Activated CD8-positive, alpha-beta T cell treated with anti-CD3 and anti-CD28 coated beads for 36 hours (primary cell): Measurements from ENCODE around the gene RPH3AL. TPM values are rescaled to one million over a fixed set of nuclear protein-coding genes. Genes with fewer than 3 reads are reported as not detected.
"Not testable (repeated sequence)": the region's sequence is repeated elsewhere in the genome, so short reads cannot be mapped to it uniquely, and the experiment has no call there.

ENCODE experiments used
- ATAC-seq: fragments of 200-7000 bp; cut with Tn5 transposase; one replicate; pipeline ENCODE4 v1.10.0; 2021; ENCODE audit warnings: mild to moderate bottlenecking, moderate library complexity
- CTCF ChIA-PET: fragments of 350-600 bp; sonication (Branson Sonifier 250); formaldehyde crosslinking; loops from one replicate; lab custom pipeline; 2021; ENCODE audit warnings: antibody characterized with exemption; lab: Charles Lee
- POLR2A ChIA-PET: fragments of 350-600 bp; sonication (Branson Sonifier 250); formaldehyde crosslinking; loops from one replicate; lab custom pipeline; 2021; ENCODE audit warnings: antibody characterized with exemption; lab: Charles Lee
- DNase-seq: peaks from one replicate; pipeline ENCODE4 v3.0.0-alpha.2; 2020
- H3K27ac Mint-ChIP-seq: one replicate; pipeline ENCODE4 v1.8.0; 2021; ENCODE audit warnings: mild to moderate bottlenecking, mixed read lengths
- H3K27me3 Mint-ChIP-seq: one replicate; pipeline ENCODE4 v1.8.0; 2021; ENCODE audit warnings: mixed read lengths
- H3K36me3 Mint-ChIP-seq: one replicate; pipeline ENCODE4 v1.8.0; 2021; ENCODE audit warnings: low read depth, mixed read lengths
- H3K4me1 Mint-ChIP-seq: one replicate; pipeline ENCODE4 v1.8.0; 2021; ENCODE audit warnings: low read depth, mixed read lengths
- H3K4me3 Mint-ChIP-seq: one replicate; pipeline ENCODE4 v1.8.0; 2021; ENCODE audit warnings: mild to moderate bottlenecking, moderate library complexity, mixed read lengths
- H3K9me3 Mint-ChIP-seq: one replicate; pipeline ENCODE4 v1.8.0; 2021; ENCODE audit warnings: mixed read lengths
- intact Hi-C: fragments of 100-400 bp; cut with micrococcal nuclease; formaldehyde crosslinking; loops from one replicate; pipeline ENCODE4 v1.10.0; 2022
- total RNA-seq, 2 experiments: library from RNA; stranded (reverse); gene quantifications; one replicate each; pipeline ENCODE4 v1.2.3, GENCODE V29; 2021
- TF ChIP-seq, protein P1 (sequence below): fragments of 200-600 bp; IDR thresholded peaks from one replicate; pipeline ENCODE4 v1.8.0; 2022; ENCODE audit warnings: antibody characterized with exemption, mild to moderate bottlenecking

RPH3AL gene
- total RNA-seq, 2 experiments from 2014 or later, result 0.72 to 1.1 TPM

DNA sequence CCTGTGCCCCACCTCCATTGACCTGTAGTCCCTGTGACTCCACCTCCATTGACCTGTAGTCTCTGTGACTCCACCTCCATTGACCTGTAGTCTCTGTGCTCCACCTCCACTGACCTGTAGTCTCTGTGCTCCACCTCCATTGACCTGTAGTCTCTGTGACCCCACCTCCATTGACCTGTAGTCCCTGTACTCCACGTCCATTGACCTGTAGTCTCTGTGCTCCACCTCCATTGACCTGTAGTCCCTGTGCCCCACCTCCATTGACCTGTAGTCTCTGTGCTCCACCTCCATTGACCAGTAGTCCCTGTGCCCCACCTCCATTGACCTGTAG is 38.0 kb downstream of the RPH3AL start:
- H3K4me1 Mint-ChIP-seq, DNase-seq, H3K9me3 Mint-ChIP-seq, ATAC-seq, H3K36me3 Mint-ChIP-seq, H3K27ac Mint-ChIP-seq, CTCF ChIA-PET, H3K27me3 Mint-ChIP-seq, intact Hi-C loops, POLR2A ChIA-PET, H3K4me3 Mint-ChIP-seq: not testable (repeated sequence)

DNA sequence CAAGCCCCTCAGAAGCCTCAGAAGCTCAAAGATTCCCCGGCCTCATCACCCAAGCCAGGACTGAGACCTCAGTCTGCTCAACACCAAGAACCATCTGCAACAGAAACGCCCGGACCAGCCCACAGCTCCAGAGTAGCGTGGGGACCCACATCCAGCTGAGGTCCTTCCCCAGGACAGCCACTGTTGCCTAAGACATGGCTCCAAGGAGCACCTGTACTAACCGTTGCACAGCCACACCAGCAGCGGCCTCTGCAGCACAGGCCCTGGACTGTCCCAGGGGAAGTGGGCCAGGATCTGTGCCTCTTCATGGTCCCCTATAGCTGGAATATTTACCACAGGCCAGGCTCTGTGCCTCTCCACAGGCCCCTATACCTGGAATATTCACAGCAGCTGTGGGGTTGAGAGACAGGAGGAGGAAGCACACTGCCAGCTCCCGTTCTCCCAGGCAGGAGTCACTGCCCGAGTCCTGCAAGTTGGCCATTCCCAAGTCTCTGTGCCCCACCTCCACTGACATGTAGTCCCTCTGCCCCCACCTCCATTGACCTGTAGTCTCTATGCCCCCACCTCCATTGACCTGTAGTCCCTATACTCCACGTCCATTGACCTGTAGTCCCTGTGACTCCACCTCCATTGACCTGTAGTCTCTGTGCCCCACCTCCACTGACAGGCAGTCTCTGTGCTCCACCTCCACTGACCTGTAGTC is 38.5 kb downstream of the RPH3AL start:
- DNase-seq (no peak), ATAC-seq (no peak)
- H3K36me3 Mint-ChIP-seq, result no peaks in the 10 kb centered on the region
- H3K4me3 Mint-ChIP-seq, result no peak overlapping the region
- H3K9me3 Mint-ChIP-seq, result peaks cover 4% of the 10 kb centered on the region
- H3K27ac Mint-ChIP-seq, result no peak overlapping the region
- TF ChIP-seq, protein P1, sequence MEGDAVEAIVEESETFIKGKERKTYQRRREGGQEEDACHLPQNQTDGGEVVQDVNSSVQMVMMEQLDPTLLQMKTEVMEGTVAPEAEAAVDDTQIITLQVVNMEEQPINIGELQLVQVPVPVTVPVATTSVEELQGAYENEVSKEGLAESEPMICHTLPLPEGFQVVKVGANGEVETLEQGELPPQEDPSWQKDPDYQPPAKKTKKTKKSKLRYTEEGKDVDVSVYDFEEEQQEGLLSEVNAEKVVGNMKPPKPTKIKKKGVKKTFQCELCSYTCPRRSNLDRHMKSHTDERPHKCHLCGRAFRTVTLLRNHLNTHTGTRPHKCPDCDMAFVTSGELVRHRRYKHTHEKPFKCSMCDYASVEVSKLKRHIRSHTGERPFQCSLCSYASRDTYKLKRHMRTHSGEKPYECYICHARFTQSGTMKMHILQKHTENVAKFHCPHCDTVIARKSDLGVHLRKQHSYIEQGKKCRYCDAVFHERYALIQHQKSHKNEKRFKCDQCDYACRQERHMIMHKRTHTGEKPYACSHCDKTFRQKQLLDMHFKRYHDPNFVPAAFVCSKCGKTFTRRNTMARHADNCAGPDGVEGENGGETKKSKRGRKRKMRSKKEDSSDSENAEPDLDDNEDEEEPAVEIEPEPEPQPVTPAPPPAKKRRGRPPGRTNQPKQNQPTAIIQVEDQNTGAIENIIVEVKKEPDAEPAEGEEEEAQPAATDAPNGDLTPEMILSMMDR, result no peak
- CTCF ChIA-PET, result interaction anchor here (1.0 kb wide), 1 partner anchor 70 kb away, joined by 3 read pairs; no protein-coding TSS in a partner anchor
- H3K27me3 Mint-ChIP-seq, result no peaks in the 10 kb centered on the region
- POLR2A ChIA-PET, result no interaction called here
- no peaks in the 10 kb centered on the region for H3K4me1 Mint-ChIP-seq
- intact Hi-C loops, result no loop called here

DNA sequence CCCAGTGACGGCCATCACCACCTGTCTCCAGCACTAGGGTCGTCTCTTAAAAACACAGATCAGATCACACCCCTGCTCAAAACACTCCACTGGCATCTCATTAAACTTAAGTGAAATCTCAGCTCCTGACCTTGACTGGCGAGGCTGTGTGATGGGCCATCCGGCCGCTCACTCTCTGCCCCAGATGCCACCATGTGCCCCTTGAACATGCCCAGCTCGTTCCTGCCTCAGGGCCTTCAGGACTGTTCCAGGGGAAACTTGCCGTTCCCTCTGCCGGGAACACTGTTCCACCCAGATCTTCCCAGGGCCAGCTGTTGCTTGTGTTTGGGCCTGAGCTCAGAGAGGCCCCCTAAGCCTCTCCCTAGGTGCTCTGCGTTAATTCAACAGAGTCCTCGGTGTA is 39.4 kb downstream of the RPH3AL start:
- CTCF ChIA-PET, result interaction anchor here (1.0 to 1.2 kb wide), 2 partner anchors 71 to 668 kb away, joined by 3 read pairs; no protein-coding TSS in a partner anchor

DNA sequence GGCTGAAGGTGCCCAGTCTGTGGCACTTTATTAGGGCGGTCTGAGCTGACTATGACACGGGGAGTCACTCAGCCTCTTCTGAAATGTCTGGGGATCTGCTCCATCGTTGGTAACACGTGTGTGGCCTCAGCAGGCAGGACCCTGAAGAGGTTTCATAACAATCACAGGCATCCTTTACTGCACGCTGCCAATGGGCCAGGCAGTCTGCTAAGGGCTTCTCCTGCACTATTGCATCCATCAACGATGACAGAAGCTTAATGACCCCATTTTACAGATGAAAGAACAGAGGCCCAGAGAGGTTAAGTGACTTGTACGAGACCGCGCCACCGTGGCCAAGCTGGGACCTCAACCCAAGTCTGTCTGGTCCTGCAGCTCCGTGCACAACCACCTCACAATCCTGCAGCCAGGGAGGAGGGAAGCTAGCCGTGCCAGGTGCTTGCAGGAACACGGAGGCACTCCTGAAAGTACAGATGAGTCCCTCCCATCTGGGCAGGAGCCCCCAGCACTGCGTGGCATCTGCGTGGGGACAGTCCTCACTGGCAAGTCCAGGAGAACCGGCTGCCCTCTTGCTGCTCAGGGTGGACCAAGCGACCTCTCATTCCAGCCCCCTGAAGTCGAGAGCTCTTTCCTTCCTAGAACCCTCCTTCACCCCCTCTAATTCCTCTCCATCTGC is 40.0 kb downstream of the RPH3AL start:
- no peak overlapping the region for H3K27ac Mint-ChIP-seq
- ChIA-PET POLR2A (no interaction called here), CTCF (interaction anchor here (0.8 to 1.2 kb wide), 3 partner anchors 72 to 668 kb away, joined by 3 read pairs; no protein-coding TSS in a partner anchor)
- no peak for ATAC-seq
- H3K36me3 Mint-ChIP-seq, result no peaks in the 10 kb centered on the region
- peaks cover 4% of the 10 kb centered on the region for H3K9me3 Mint-ChIP-seq
- no peak overlapping the region for H3K4me3 Mint-ChIP-seq
- TF ChIP-seq, protein P1, result no peak
- DNase-seq, result no peak
- no peaks in the 10 kb centered on the region for H3K4me1 Mint-ChIP-seq
- no peaks in the 10 kb centered on the region for H3K27me3 Mint-ChIP-seq
- intact Hi-C loops, result no loop called here

More for the DNA sequence above, 39.4 kb downstream of the RPH3AL start:
- Mint-ChIP-seq H3K9me3 (peaks cover 4% of the 10 kb centered on the region), H3K4me3 (no peak overlapping the region), H3K4me1 (no peaks in the 10 kb centered on the region), H3K36me3 (no peaks in the 10 kb centered on the region), H3K27me3 (no peaks in the 10 kb centered on the region), H3K27ac (no peak overlapping the region)
- intact Hi-C loops, result no loop called here
- ATAC-seq (no peak), DNase-seq (no peak)
- POLR2A ChIA-PET, result no interaction called here
- TF ChIP-seq, protein P1, result no peak

DNA sequence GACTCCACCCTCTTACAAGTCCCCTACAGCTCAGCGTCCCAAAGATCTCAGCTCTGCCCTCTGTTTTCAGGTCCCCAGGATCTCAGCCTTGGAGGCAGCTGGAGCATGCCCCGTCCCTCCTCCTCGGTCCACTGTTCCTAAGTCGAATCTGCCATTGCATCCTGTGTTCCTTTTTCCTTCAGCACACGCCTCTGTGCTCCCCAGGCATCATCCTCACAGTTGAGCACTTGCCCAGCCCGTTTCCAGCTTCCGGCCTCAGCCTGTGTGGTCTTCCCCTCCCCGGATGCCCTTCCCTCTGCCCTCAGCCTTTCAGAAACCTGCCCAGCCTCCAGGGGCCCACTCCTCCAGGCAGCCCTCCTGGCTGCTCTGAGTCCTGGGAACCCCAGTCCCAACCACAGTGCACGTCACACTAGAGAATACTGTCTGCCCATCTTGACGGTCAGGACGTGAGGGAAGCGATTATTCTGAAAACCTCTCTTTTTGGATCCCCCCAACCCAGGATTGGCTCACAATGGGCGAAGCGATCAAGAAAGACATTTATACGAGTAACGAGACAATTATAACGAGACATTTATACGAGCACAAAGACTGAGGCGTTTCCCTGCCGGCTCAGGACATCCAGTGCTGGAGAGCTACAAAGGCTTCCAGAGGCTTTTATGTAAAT is 41.4 kb downstream of the RPH3AL start:
- intact Hi-C loops, result no loop called here
- Mint-ChIP-seq H3K36me3 (no peaks in the 10 kb centered on the region), H3K27me3 (no peaks in the 10 kb centered on the region), H3K4me1 (no peaks in the 10 kb centered on the region), H3K9me3 (peaks cover 4% of the 10 kb centered on the region), H3K4me3 (no peak overlapping the region), H3K27ac (no peak overlapping the region)
- POLR2A ChIA-PET, result no interaction called here
- TF ChIP-seq, protein P1, result no peak
- CTCF ChIA-PET, result no interaction called here
- DNase-seq (no peak), ATAC-seq (no peak)
